ENCODE data around the gene PTPN12.
A peak's percentile ranks its signal among the peaks of the same experiment; 100 is the strongest.

GRCh38 chr7:77537778-77538280 lies 734 bp downstream of the PTPN12 start:
- no peak for TF ChIP-seq CTCF (IDR thresholded peaks at IDR 0.05)
- TF ChIP-seq POLR2A (IDR thresholded peaks at IDR 0.05), result peak; percentile 9
- no peak for TF ChIP-seq POLR2AphosphoS5 (IDR thresholded peaks at IDR 0.05)

All from breast epithelium (tissue), 3 donors.